ENCODE data around the gene DLG2. TPM values are rescaled to one million over a fixed set of nuclear protein-coding genes. Genes with fewer than 3 reads are reported as not detected.

The DLG2 gene
- total and polyA plus RNA-seq, 2 of the 8 experiments (the other 6 are each of a cell fraction or from before 2014, with no cell fraction given) = 1.7 to 14.3 TPM

GRCh38 chr11:85526564-85526963 lies 100.6 kb downstream of the DLG2 start:
- Histone ChIP-seq H2AFZ (ENCODE audit: low read length) (no peak overlapping the region), H4K8ac (ENCODE audit: extremely low read depth, insufficient read depth, low read length) (no peak overlapping the region), H3K36me3 (ENCODE audit: control insufficient read depth in 2 of 4, insufficient read depth in 4 of 4, low read length in 3 of 4) (peaks cover 0 to 21% (median 0%) of the 10 kb centered on the region in 4 experiments; a peak in 3 of 8 replicates), H3K9ac (replicated peaks in 1 of 4; ENCODE audit: extremely low read depth in 1 of 4, low read depth in 3 of 4, low read length in 3 of 4) (no peak overlapping the region), H4K91ac (replicated peaks; ENCODE audit: insufficient read length, low read length) (no peak overlapping the region), H3K56ac (replicated peaks; ENCODE audit: insufficient read length, low read depth, low read length) (no peak overlapping the region), H3K4me2 (ENCODE audit: insufficient read depth in 1 of 2, low read depth in 2 of 2, low read length in 2 of 2) (peak overlapping the region; percentile 8 to 22; a peak in 2 of 4 replicates), H2BK15ac (ENCODE audit: low read length) (no peak overlapping the region), H3K14ac (ENCODE audit: insufficient read length) (no peak overlapping the region), H3K27ac (ENCODE audit: low read depth, low read length) (no peak overlapping the region), H2BK120ac (replicated peaks; ENCODE audit: low read depth, low read length) (no peak overlapping the region), H4K5ac (ENCODE audit: insufficient read length, low read depth, low read length) (peak overlapping the region; percentile 92), H3K23ac (ENCODE audit: insufficient read length) (no peak overlapping the region), H3K23me2 (ENCODE audit: low read depth, low read length) (no peaks in the 10 kb centered on the region; the same call in 1 of the 2 replicates), H2BK12ac (ENCODE audit: low read depth, low read length) (no peak overlapping the region), H3K9me3 (ENCODE audit: insufficient read depth in 2 of 2, low read depth in 1 of 2, low read length in 1 of 2) (peaks cover 22 to 23% of the 10 kb centered on the region in 2 experiments), H2BK20ac (ENCODE audit: low read length) (no peak overlapping the region), H3K4ac (replicated peaks; ENCODE audit: insufficient read length, low read depth, low read length) (no peak overlapping the region), H3K4me1 (replicated peaks in 1 of 4; ENCODE audit: control insufficient read depth in 3 of 4, insufficient read depth in 4 of 4, low read length in 3 of 4) (peaks cover 0 to 12% (median 9%) of the 10 kb centered on the region in 4 experiments; a peak in 4 of 7 replicates), H3K4me3 (ENCODE audit: extremely low read depth in 1 of 4, insufficient read depth in 2 of 4, low read depth in 3 of 4, low read length in 4 of 4) (peak overlapping the region in 1 of 4 experiments; percentile 40; a peak in 2 of 8 replicates), H3K18ac (ENCODE audit: extremely low read depth, low read length) (no peak overlapping the region; the same call in 1 of the 2 replicates), H2AK5ac (ENCODE audit: low read depth, low read length) (no peak overlapping the region), H3K79me2 (ENCODE audit: control insufficient read depth in 1 of 2, insufficient read depth in 2 of 2, low read length in 2 of 2) (no peaks in the 10 kb centered on the region), H4K20me1 (replicated peaks in 1 of 2; ENCODE audit: control insufficient read depth in 1 of 2, insufficient read depth in 2 of 2, low read length in 2 of 2) (no peaks in the 10 kb centered on the region), H2BK5ac (ENCODE audit: low read depth, low read length) (no peak overlapping the region), H3K79me1 (ENCODE audit: low read depth, low read length) (no peaks in the 10 kb centered on the region), H3K27me3 (replicated peaks in 1 of 4; ENCODE audit: control insufficient read depth in 3 of 4, extremely low read depth in 1 of 4, insufficient read depth in 3 of 4, low read length in 3 of 4) (no peaks in the 10 kb centered on the region)
- no peak for DNase-seq (ENCODE audit: low read depth in 1 of 2, low spot score in 2 of 2)
- ChIA-PET CTCF (ENCODE audit: partially characterized antibody) (no interaction called here), POLR2A (ENCODE audit: partially characterized antibody) (no interaction called here)
- peak; percentile 13 for FAIRE-seq
- no peak for TF ChIP-seq RXRA (IDR thresholded peaks at IDR 0.05; ENCODE audit: insufficient read depth, low read depth, low read length)
